HEK293 (cell line): Measurements from ENCODE around the gene PARD3B.
A peak's percentile ranks its signal among the peaks of the same experiment; 100 is the strongest.

Source experiments
- EGR2 ChIP-seq: fragments of 450-650 bp; formaldehyde crosslinking; IDR thresholded peaks from 2 replicates; pipeline ENCODE4 v1.5.1; 2016; ENCODE audit warnings: low read depth, missing biosample characterization, missing genetic modification characterization
- GLIS1 ChIP-seq: fragments of 450-650 bp; formaldehyde crosslinking; IDR thresholded peaks from 2 replicates; pipeline ENCODE4 v1.5.1; 2016; ENCODE audit warnings: missing biosample characterization, missing genetic modification characterization
- GLIS2 ChIP-seq: fragments of 450-650 bp; formaldehyde crosslinking; IDR thresholded peaks from 2 replicates; pipeline ENCODE4 v1.5.1; 2016; ENCODE audit warnings: missing biosample characterization, missing genetic modification characterization
- KLF7 ChIP-seq: fragments of 450-650 bp; formaldehyde crosslinking; IDR thresholded peaks from 2 replicates; pipeline ENCODE4 v1.5.1; 2016; ENCODE audit warnings: missing biosample characterization, missing genetic modification characterization, borderline replicate concordance
- KLF9 ChIP-seq: fragments of 450-650 bp; formaldehyde crosslinking; IDR thresholded peaks from 2 replicates; pipeline ENCODE4 v1.5.1; 2016; ENCODE audit warnings: missing biosample characterization, missing genetic modification characterization, low read depth
- PBX3 ChIP-seq: sonication (generic); formaldehyde crosslinking; IDR thresholded peaks from 2 replicates; pipeline ENCODE4 v1.8.1; 2022; ENCODE audit warnings: mild to moderate bottlenecking, moderate library complexity, missing genetic modification reagents
- SP3 ChIP-seq: fragments of 450-650 bp; formaldehyde crosslinking; IDR thresholded peaks from 2 replicates; pipeline ENCODE4 v1.5.1; 2016; ENCODE audit warnings: missing biosample characterization, missing genetic modification characterization
- TRIM28 ChIP-seq: IDR thresholded peaks from 2 replicates; pipeline ENCODE4 v1.6.1; 2011; ENCODE audit warnings: low read length, control low read depth, borderline replicate concordance
- WT1 ChIP-seq: fragments of 450-650 bp; formaldehyde crosslinking; IDR thresholded peaks from 2 replicates; pipeline ENCODE4 v1.5.1; 2016; ENCODE audit warnings: missing biosample characterization, missing genetic modification characterization
- ZBTB21 ChIP-seq: fragments of 450-650 bp; formaldehyde crosslinking; IDR thresholded peaks from 2 replicates; pipeline ENCODE4 v1.5.1; 2017; ENCODE audit warnings: missing biosample characterization, missing genetic modification characterization
- ZBTB6 ChIP-seq: fragments of 450-650 bp; formaldehyde crosslinking; IDR thresholded peaks from 2 replicates; pipeline ENCODE4 v1.5.1; 2017; ENCODE audit warnings: missing biosample characterization, missing genetic modification characterization
- ZEB2 ChIP-seq: fragments of 450-650 bp; formaldehyde crosslinking; IDR thresholded peaks from 2 replicates; pipeline ENCODE4 v1.5.1; 2016; ENCODE audit warnings: missing biosample characterization, missing genetic modification characterization
- ZNF184 ChIP-seq: fragments of 450-650 bp; IDR thresholded peaks from 2 replicates; pipeline ENCODE4 v1.5.1; 2018; ENCODE audit warnings: missing biosample characterization, mild to moderate bottlenecking, missing genetic modification characterization
- ZNF19 ChIP-seq: fragments of 450-650 bp; formaldehyde crosslinking; IDR thresholded peaks from 2 replicates; pipeline ENCODE4; 2016; ENCODE audit warnings: missing biosample characterization, missing genetic modification characterization, low read depth
- ZNF214 ChIP-seq: fragments of 450-650 bp; formaldehyde crosslinking; IDR thresholded peaks from 2 replicates; pipeline ENCODE4 v1.5.1; 2017; ENCODE audit warnings: missing biosample characterization, mild to moderate bottlenecking, missing genetic modification characterization, borderline replicate concordance
- ZNF221 ChIP-seq: fragments of 450-650 bp; formaldehyde crosslinking; IDR thresholded peaks from 2 replicates; pipeline ENCODE4 v1.5.1; 2017; ENCODE audit warnings: missing biosample characterization, missing genetic modification characterization, borderline replicate concordance
- ZNF26 ChIP-seq: fragments of 450-650 bp; formaldehyde crosslinking; IDR thresholded peaks from 2 replicates; pipeline ENCODE4 v1.5.1; 2016; ENCODE audit warnings: missing biosample characterization, missing genetic modification characterization
- ZNF311 ChIP-seq: fragments of 450-650 bp; formaldehyde crosslinking; IDR thresholded peaks from 2 replicates; pipeline ENCODE4 v1.5.1; 2017; ENCODE audit warnings: missing biosample characterization, missing genetic modification characterization, borderline replicate concordance
- ZNF341 ChIP-seq: fragments of 450-650 bp; formaldehyde crosslinking; IDR thresholded peaks from 2 replicates; pipeline ENCODE4; 2016; ENCODE audit warnings: low read depth, missing biosample characterization, missing genetic modification characterization
- ZNF37A ChIP-seq: fragments of 450-650 bp; IDR thresholded peaks from 2 replicates; pipeline ENCODE4 v1.5.1; 2018; ENCODE audit warnings: missing biosample characterization, missing genetic modification characterization
- ZNF391 ChIP-seq: fragments of 450-650 bp; formaldehyde crosslinking; IDR thresholded peaks from 2 replicates; pipeline ENCODE4 v1.5.1; 2016; ENCODE audit warnings: low read depth, missing biosample characterization, missing genetic modification characterization, borderline replicate concordance
- ZNF449 ChIP-seq: fragments of 450-650 bp; formaldehyde crosslinking; IDR thresholded peaks from 2 replicates; pipeline ENCODE4 v1.5.1; 2017; ENCODE audit warnings: missing biosample characterization, mild to moderate bottlenecking, missing genetic modification characterization, moderate library complexity
- ZNF473 ChIP-seq: fragments of 450-650 bp; formaldehyde crosslinking; IDR thresholded peaks from 2 replicates; pipeline ENCODE4 v1.5.1; 2017; ENCODE audit warnings: missing biosample characterization, missing genetic modification characterization
- ZNF48 ChIP-seq: fragments of 450-650 bp; formaldehyde crosslinking; IDR thresholded peaks from 2 replicates; pipeline ENCODE4 v1.5.1; 2016; ENCODE audit warnings: missing biosample characterization, missing genetic modification characterization
- ZNF530 ChIP-seq: fragments of 450-650 bp; formaldehyde crosslinking; IDR thresholded peaks from 2 replicates; pipeline ENCODE4 v1.5.1; 2016; ENCODE audit warnings: low read depth, missing biosample characterization, missing genetic modification characterization
- ZNF555 ChIP-seq: fragments of 450-650 bp; formaldehyde crosslinking; conservative IDR thresholded peaks from 2 replicates; pipeline ENCODE4 v1.5.1; 2017; ENCODE audit warnings: missing biosample characterization, mild to moderate bottlenecking, missing genetic modification characterization, inconsistent platforms
- ZNF596 ChIP-seq: fragments of 450-650 bp; IDR thresholded peaks from 2 replicates; pipeline ENCODE4 v1.5.0; 2018; ENCODE audit warnings: missing biosample characterization, mild to moderate bottlenecking, missing genetic modification characterization, moderate library complexity
- ZNF621 ChIP-seq: fragments of 450-650 bp; formaldehyde crosslinking; IDR thresholded peaks from 2 replicates; pipeline ENCODE4 v1.5.1; 2017; ENCODE audit warnings: missing biosample characterization, missing genetic modification characterization
- ZNF629 ChIP-seq: fragments of 450-650 bp; formaldehyde crosslinking; IDR thresholded peaks from 2 replicates; pipeline ENCODE4 v1.5.1; 2017; ENCODE audit warnings: missing biosample characterization, missing genetic modification characterization
- ZNF660 ChIP-seq: fragments of 450-650 bp; IDR thresholded peaks from 2 replicates; pipeline ENCODE4 v1.5.1; 2018; ENCODE audit warnings: missing biosample characterization, mild to moderate bottlenecking, missing genetic modification characterization
- ZNF692 ChIP-seq: fragments of 450-650 bp; formaldehyde crosslinking; IDR thresholded peaks from 2 replicates; pipeline ENCODE4 v1.5.1; 2016; ENCODE audit warnings: missing biosample characterization, missing genetic modification characterization
- ZNF776 ChIP-seq: fragments of 450-650 bp; formaldehyde crosslinking; IDR thresholded peaks from 2 replicates; pipeline ENCODE4 v1.5.0; 2017; ENCODE audit warnings: missing biosample characterization, missing genetic modification characterization, borderline replicate concordance
- ZNF792 ChIP-seq: fragments of 450-650 bp; formaldehyde crosslinking; IDR thresholded peaks from 2 replicates; pipeline ENCODE4 v1.5.1; 2016; ENCODE audit warnings: missing biosample characterization, missing genetic modification characterization
- ZSCAN4 ChIP-seq: fragments of 450-650 bp; formaldehyde crosslinking; IDR thresholded peaks from 2 replicates; pipeline ENCODE4 v1.5.1; 2017; ENCODE audit warnings: missing biosample characterization, missing genetic modification characterization

The PARD3B gene

GRCh38 chr2:205024822-205025518, 479.7 kb downstream of the PARD3B start (continued):
- TF ChIP-seq WT1 (tag by site-specific recombination) (no peak), ZNF184 (0 out of 2 replicates have a peak, but pooled peaks have one; percentile 40), ZNF26 (tag by site-specific recombination) (no peak), ZNF473 (tag by site-specific recombination) (no peak), ZNF221 (no peak), ZNF776 (tag by site-specific recombination) (no peak), GLIS1 (no peak), ZEB2 (0 out of 2 replicates have a peak, but pooled peaks have one; percentile 45), ZNF530 (tag by site-specific recombination) (no peak), ZNF19 (tag by site-specific recombination) (no peak), ZNF214 (tag by site-specific recombination) (no peak), ZNF37A (no peak), ZNF692 (0 out of 2 replicates have a peak, but pooled peaks have one; percentile 22), EGR2 (tag by site-specific recombination) (no peak), ZNF449 (tag by site-specific recombination) (peak; percentile 27; the same call in 1 of the 2 replicates), ZNF48 (tag by site-specific recombination) (no peak), ZNF341 (tag by site-specific recombination) (no peak), KLF7 (no peak), ZBTB21 (tag by site-specific recombination) (no peak), ZNF391 (no peak), ZNF660 (tag by site-specific recombination) (peak; percentile 90), ZNF792 (tag by site-specific recombination) (peak; percentile 83; the same call in 1 of the 2 replicates), TRIM28 (peak; percentile 77; the same call in 1 of the 2 replicates), ZNF596 (tag by site-specific recombination) (no peak), ZNF629 (tag by site-specific recombination) (peak; percentile 53), ZNF621 (tag by site-specific recombination) (no peak), ZBTB6 (tag by site-specific recombination) (no peak), ZNF555 (tag by site-specific recombination) (no peak), ZNF311 (tag by site-specific recombination) (no peak), SP3 (tag by site-specific recombination) (no peak), GLIS2 (tag by site-specific recombination) (no peak), PBX3 (CRISPR knock-in tag) (no peak), KLF9 (tag by site-specific recombination) (no peak), ZSCAN4 (tag by site-specific recombination) (no peak)
